GM18507 (cell line): ENCODE results near the gene BACH1.
"Not testable (repeated sequence)": the region's sequence is repeated elsewhere in the genome, so short reads cannot be mapped to it uniquely, and the experiment has no call there.

Experiments
- DNase-seq: peaks from one replicate; pipeline ENCODE4 v3.0.0; 2011; ENCODE audit warnings: low read depth; ENCODE audit not compliant: insufficient read length; ENCODE audit errors: extremely low spot score
- FAIRE-seq: peaks from 2 replicates; lab custom pipeline; 2011; peaks lifted over from hg19 to GRCh38; lab: Jason Lieb, UNC

The BACH1 gene

DNA sequence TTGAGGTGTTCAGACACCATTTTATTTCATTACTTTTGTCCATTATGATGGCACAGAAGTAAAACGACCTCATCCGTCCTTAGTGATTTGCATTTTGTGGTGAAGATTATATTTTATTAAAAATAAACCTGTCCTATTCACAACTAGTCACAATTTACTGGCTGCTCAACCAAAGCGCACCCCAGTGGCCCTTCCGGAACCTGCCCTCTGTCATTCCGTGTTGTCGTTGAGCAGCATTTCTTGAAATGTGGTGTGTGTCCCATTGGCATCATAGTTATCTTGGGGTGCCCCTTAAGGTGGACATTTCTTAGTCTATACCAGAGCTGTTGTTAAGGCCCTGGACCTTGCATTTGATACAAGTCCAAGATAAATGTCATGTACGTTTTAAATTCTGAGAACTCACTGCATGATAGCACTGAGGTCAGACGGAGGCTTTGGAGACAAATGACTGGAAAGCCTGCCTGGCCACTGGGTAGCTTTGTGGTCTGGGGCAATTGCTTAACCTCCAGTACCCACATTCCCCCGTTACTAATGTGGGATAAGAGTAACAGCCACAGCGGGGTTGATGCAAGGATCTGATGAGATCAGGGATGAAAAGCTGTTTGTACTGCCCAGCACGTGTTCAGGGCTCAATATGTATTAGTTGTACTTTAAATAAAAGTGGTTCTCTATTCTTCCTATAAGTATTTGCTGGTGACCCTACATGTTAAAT, 36.2 kb downstream of the BACH1 start:
- DNase-seq (no peak), FAIRE-seq (no peak)

- FAIRE-seq (no peak), DNase-seq (no peak)
Observed at GRCh38 chr21:29335720-29336119, 37.0 kb downstream of the BACH1 start.

DNA sequence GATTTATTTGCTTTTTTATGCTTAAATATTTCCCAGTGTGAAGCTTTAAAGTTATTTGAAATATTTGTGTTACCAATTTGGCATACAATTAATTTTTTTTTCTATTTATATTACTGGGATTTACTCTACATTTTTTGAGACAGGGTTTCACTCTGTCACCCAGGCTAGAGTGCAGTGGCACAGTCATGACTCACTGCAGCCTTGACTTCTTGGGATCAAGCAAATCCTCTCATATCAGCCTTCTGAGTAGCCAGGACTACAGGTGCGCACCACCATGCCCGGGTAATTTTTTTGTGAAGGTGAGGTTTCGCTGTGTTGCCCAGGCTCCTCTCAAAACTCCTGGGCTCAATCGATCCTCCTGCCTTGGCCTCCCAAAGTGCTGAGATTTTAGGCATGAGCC, 39.5 kb downstream of the BACH1 start:
- no peak for FAIRE-seq
- DNase-seq, result no peak

GRCh38 chr21:29340228-29340627, 41.5 kb downstream of the BACH1 start:
- no peak for DNase-seq
- no peak for FAIRE-seq

- peak; percentile 8 for DNase-seq
- peak; percentile 59 for FAIRE-seq
Observed at GRCh38 chr21:29342363-29342957, 43.7 kb downstream of the BACH1 start.

GRCh38 chr21:29343519-29343918, 44.8 kb downstream of the BACH1 start:
- FAIRE-seq, result peak; percentile 31
- DNase-seq, result no peak

DNA sequence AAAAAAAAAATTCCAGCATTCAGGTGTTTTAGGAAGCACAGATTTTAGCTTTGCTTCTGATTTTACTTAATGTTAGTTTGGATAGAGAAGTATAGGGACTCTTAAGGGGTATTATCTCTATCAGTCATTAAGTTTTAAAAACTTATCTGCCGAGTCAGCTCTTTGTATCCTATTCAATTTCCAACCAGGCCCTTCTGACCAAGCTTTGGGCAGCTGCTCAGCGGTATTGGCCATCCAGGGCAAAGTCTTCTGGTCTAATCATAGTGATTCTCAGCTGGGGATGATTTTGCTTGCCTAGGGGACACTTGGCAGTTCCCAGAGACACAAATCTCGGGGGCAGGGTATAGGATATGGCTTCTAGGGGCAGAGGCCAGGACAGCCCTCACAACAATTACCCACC, 47.6 kb downstream of the BACH1 start:
- DNase-seq, result no peak
- no peak for FAIRE-seq

DNA sequence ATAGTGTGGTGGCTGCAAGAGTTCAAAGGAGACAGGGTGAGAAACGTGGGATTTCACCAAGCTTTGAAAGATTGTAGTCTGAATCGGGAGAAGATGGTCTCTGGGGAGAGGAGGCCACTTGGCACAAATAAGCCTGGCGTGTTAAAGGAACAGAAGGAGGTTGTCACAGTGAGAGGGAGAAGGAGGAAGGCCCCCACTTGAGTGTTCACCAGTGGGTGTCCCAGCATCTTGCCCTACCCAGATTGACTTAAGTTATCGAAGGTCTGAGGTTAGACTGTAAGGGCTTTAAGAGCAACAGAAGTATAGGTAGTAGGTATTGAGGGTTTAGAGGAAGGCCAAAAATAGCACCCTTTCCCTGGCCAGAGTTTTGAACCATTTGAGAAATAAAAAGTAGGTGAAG, 48.0 kb downstream of the BACH1 start:
- FAIRE-seq, result no peak
- DNase-seq, result no peak

DNA sequence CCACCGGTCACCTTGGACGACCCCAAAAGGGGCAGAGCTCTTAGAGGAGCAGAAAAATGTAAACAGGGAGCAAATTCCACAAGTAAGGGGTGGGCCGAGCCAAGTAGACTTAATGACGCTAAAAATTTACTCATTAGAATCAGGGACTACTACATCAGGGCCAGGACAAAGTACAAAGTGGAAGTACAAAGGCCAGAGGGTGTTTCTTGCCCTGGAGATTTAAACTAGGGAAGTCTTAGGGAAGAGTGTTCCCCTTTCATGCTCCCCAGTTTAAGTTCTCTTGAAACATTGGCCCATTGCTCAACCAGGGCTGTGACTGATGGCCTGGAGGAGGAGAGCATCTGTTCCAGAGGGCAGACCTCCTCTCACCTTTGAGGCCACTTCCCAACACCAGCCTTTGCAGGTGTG, 48.6 kb downstream of the BACH1 start:
- FAIRE-seq, result no peak
- DNase-seq, result no peak

DNA sequence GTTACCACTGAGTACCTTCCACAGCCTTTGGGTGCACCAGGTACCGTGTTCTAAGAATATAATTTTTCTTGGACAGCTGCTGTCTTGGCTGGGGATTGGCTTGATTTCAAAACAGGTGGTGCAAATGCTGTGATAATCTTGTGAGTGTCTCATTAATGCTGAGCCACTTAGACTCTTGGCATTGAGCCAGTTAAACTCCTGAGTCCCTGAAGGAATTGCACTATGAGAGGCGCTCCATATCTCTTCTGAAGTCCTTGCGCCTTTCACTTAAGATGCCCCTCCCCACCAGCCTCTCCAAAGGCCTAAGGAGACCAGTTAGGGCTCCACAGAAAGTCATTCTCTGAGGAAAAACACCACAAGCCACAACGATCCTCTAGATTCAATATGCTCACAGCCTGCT, 51.0 kb downstream of the BACH1 start:
- DNase-seq (no peak), FAIRE-seq (no peak)

DNA sequence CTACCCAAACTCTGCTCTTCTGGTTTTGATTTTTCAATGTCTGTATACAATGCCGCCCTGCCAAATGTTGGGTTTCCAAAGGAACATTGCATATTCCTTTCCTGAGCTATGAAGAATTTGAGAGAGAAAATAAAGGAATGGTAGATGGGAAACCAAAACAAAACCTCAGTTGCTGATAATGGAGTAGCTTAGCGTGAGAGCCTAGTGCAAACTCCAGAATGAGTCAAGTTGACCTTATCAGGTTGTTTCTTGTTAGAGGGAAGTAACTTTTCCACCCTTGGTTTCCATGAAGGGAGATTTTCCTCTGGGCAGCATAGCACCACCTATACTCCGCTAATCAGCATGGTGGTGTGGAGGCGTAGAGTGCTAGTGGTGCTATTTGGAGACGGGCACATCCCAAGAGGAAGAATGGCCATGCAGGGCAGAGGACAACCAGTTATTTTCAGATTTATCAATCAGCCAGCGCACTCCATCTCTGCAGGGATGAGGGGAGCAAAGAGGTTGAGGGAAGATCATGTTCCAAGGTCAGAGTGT, 51.6 kb downstream of the BACH1 start:
- DNase-seq (no peak), FAIRE-seq (no peak)

- FAIRE-seq (no peak), DNase-seq (no peak)
Observed at GRCh38 chr21:29351691-29352090, 53.0 kb downstream of the BACH1 start.

DNA sequence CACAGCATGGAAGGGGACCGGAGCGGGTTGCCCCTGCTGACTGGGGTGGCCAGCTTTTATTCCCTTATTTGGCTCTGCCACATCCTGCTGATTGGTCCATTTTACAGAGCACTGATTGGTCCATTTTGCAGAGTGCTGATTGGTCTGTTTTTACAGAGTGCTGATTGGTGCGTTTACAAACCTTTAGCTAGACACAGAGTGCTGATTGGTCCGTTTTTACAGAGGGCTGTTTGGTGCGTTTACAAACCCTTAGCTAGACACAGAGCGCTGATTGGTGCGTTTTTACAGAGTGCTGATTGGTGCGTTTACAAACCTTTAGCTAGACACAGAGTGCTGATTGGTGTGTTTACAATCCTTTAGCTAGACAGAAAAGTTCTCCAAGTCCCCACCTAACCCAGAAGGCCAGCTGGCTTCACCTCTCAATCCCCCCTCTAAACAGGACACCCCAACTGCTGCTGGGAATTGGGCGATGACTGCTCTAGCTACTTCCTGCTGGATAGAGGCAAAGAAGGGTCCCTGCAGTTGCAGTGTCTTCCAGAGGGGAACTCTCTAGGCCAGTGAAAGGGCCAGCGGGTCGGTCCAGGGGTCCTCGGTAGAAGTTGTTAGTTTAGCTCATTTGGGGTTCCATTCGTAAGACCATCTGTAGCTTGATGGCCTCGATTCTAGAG, 56.5 kb downstream of the BACH1 start:
- DNase-seq, FAIRE-seq: not testable (repeated sequence)

GRCh38 chr21:29356291-29356690, 57.6 kb downstream of the BACH1 start:
- not testable (repeated sequence) for DNase-seq, FAIRE-seq

DNA sequence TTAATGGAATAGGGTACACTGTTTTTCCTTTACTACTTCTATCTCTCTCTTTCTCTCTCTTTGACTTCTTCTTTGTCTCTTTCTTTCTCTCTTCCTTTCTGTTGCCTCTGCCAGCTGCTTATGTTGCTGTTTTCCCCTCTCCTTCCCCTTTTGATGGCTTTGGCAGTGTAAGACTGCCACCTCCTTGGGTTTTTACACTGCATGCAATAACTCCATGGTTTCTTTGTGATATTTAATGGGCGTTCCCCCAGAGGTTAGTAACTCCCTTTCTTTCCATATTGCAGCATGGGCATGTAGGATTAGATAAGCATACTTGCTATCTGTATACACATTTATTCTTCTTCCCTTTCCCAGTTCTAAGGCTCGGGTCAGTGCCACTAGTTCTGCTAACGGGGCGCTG, 58.1 kb downstream of the BACH1 start:
- not testable (repeated sequence) for FAIRE-seq, DNase-seq

DNA sequence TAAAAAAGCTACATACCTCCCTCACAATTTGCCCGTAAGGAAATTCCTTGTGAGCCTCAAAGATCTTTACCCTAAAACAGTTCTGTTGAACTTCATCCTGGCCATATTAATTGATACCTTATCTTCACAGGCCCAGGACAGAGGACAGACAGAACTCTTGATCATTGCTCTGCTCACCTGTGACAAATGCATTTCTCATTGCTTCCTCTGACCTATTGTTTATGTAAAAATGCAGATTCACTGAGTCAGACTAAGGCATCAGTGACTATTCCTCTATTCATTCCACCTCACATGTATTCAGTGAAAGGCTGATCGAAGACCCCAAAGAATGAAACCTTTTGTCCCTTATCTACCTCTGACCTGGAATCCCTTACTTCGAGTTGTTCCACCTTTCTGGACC, 61.0 kb downstream of the BACH1 start:
- FAIRE-seq, result no peak

GRCh38 chr21:29360799-29361765, 62.4 kb downstream of the BACH1 start:
- DNase-seq, result no peak

More for the DNA sequence above, 61.0 kb downstream of the BACH1 start:
- DNase-seq, result no peak

GRCh38 chr21:29362758-29363157, 64.0 kb downstream of the BACH1 start:
- no peak for DNase-seq
- no peak for FAIRE-seq

More at GRCh38 chr21:29360799-29361765, 62.4 kb downstream of the BACH1 start:
- no peak for FAIRE-seq

- DNase-seq, result no peak
- no peak for FAIRE-seq
Observed at GRCh38 chr21:29365661-29366265, 67.0 kb downstream of the BACH1 start.
